GM20431 (cell line): ENCODE data around the gene AIFM2.
"Not testable (repeated sequence)": the region's sequence is repeated elsewhere in the genome, so short reads cannot be mapped to it uniquely, and the experiment has no call there.

ENCODE experiments used
- in situ Hi-C: fragments of 300-500 bp; cut with MseI, MboI; formaldehyde crosslinking; loops from one replicate; pipeline ENCODE4 v1.15.0; 2020; ENCODE audit warnings: low sequenced_read_pairs; ENCODE audit not compliant: unreplicated experiment

The AIFM2 gene

DNA sequence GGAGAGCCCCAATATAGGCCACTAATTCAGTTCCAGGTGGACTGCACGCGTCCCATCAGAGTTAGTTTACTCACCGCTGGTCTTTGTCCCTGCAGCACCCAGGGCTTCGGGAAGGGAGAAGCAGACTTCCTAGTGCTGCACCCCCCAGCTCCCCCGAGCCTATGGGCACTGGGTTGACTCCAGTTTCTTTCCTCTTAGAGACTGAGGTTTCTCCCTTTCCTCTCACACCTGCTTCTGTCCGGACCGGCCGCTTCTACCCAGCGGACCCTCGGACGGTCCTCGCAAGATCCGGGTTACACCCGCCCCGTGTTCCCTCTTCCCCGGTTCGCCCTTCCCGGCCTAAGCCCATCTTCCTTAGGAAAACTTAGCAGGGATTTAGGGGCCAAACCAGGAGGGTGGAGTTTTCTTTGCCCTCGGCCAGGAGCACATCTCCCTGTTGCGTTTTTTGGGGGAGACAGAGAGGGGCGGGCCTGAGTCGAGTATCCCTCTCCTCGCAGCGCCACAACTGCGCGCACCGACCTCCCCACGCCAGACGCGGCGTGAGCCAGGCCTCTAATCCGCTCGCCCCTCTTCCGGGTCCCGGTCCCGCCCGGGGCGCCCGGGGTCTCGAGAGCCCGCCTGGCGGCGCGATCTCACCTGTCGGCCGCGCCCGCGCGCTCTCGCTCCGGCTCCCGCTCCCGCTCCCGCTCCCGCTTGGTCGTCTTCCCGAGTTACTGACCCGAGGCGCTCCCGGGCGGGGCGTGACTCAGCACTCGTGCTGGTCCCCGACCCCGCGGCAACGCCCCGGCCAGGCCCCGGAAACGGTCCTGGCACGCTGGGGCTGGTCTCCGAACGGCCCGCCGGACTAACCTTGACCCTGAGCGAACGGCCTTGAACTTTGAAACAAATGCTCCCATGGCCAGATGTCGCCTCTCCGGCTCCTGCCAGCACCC, at the start of gene AIFM2:
Gene AIFM2, minus strand, starts transcription at position 728 of the 932 bp plus-strand sequence. CDS start 8,741 bp downstream, outside the sequence.
- in situ Hi-C loops: no loop called here

DNA sequence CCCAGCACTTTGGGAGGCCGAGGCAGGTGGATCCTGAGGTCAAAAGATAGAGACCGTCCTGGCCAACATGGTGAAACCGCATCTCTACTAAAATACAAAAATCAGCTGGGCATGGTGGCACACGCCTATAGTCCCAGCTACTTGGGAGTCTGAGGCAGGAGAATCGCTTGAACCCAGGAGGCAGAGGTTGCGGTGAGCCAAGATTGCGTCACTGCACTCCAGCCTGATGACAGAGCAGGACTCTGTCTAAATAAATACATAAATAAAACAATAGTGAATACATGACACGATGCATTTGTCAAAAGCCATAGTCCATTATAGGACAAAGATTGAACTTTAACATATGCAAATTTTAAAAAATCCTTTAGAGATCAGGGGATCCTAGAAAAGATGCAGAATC, 46.6 kb upstream of the AIFM2 start:
- in situ Hi-C loops: not testable (repeated sequence)

DNA sequence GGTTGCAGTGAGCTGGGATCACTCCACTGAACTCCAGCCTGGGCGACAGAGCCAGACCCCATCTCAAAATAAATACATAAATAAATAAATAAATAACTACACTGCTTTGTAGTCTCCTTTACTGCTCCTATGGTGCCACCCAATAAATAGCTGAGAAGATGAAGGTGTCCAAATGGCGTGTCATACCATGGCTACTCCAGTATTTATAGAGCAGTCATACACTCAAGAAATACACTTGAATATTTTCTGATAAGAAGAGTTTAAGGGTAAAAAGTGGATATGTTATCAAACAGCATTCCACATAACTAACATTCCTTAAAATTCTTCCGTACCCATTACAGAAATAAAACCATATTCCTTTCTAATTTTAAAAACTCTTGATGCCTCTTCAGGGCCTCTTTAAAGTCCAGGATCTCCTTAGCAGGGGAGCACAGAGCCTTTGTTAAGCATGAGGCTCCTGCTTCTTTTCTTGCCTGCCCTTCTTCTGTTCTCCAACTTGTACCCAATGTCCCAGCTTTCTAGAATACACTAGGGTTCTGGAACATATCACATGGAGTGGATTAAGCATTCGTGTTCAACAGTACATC, 45.6 kb upstream of the AIFM2 start:
- in situ Hi-C loops: no loop called here

DNA sequence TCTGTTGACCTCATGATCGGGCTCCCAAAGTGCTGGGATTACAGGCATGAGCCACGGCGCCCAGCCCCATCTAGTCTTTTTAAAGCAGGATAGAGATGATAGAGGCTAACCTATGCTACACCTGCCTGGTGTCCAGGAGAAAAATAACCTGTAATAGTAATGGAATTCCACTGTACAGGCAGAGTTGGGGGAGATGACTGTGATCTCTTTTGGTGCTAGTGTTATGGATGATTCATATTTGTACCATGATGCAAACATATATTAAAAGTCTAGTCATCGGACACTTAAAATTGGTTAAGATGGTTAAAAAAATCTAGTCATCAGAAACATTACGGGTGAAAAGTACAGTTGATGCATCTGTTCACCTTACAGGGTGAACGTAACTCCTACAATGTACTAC, 43.8 kb upstream of the AIFM2 start:
- in situ Hi-C loops: no loop called here

DNA sequence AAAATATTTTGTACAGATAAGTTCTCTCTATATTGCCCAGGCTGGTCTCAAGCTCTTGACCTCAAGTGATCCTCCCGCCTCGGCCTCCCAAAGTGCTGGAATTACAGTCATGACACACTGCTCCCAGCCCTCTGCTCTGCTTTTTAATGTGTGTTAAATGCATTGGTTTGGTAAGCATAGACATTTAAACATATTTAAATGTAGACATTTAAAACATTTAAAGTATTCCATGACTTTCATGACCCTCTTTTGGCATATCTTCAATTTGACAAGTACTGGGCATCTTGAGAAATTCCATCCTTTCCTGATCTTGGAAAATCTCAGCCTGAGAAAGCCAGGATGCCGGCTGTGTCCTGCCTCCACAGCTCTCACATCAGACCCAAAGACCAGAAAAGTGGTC, 42.9 kb upstream of the AIFM2 start:
- in situ Hi-C loops: no loop called here

DNA sequence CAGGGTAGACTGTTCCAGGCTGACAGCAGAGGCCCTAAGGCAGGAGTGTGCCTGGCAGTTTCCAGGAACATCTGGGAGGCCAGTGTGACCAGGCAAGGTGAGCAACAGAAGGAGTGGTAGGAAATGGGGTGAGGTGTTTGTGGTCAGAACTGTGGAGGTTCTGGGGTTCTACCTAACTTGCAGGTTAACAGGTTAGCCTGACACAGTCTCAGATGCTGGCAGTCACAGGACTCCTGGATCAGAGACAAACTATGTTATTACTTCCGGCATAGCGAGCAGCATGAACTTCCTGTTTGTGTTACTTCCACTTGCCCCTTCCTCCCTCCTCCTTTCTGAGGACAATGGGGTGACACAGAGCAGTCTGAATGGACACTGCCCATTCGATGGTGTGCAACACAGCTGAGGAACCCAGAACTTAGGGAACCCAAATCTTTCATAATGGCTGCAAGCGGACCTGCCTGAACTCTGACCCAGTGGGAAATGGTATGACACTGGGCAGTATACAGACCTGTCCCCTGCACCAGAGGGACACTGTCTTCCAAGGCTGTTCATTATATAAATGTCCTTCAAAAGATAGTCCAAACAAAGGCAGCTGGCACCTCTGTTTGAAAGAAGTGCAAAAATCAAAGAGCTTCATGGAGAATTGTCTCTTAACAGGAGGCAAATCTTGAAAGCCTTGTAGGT, 41.6 kb upstream of the AIFM2 start:
- in situ Hi-C loops: no loop called here

DNA sequence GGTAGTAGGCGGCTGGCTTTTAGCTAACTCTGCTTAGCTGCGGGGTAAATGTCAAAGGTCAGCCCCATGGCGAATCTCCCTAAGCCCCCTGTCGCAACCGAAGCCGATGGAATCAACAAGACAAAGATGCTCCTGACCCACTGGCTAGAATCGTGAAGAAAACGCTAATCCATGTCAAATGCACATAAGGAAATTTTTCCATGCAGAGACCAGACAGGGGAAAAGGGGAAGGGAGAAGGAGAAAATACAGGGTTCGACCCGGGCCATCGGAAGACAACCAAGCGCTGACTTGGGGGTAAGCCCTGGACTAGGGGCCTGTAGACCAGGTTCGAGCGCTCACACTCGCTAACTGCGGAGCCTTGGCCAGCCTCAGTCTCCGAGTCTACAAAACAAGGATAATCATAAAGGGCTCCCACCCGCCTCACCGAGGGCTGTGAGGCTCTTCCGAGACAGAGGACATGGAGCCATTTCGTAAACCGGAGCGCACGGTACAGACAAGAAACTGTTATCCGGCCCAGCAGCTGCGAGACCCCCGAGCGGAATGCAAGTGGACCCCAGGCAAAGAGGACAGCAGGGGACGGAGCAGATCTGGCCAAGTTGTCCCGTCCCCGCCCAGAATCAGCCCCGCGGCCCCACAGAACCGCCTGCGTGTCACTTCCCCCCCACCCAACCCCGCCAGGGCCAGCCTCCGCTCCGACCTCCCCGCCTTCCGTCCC, 37.2 kb upstream of the AIFM2 start:
- in situ Hi-C loops: no loop called here

DNA sequence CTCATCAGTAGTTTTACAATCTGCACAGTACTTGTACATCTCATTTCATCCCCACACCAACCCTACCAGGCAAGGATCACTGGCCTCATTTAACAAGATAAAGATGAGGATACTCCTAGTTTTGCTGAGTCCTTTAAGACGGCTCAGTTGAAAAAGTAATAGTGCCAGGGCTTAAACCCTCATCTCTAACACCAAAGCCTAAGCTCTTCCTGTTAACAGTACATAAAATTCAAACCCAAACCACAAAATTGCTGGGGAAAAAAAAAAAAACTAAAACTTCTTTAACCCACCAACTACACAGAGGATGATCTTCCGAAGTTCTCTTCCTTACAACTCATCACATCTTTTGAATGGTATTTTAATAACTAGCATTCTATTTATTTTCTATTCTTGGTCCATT, 36.4 kb upstream of the AIFM2 start:
- in situ Hi-C loops: no loop called here

DNA sequence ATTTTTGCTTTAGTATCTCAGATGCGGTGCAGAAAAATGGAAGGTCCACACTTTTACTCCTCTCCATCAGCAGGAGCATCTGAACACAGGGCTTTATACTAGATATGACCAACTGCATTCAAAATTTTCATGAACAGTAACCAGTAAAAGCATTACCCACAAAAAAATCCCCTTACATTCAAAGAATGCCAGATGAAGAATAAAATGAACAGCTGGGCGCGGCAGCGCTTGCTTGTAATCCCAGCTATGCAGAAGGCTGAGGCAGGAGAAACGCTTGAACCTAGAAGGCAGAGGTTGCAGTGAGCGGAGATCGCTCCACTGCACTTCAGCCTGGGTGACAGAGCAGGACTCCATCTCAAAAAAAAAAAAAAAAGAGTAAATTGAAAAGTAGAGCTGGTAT, 34.6 kb upstream of the AIFM2 start:
- in situ Hi-C loops: no loop called here

DNA sequence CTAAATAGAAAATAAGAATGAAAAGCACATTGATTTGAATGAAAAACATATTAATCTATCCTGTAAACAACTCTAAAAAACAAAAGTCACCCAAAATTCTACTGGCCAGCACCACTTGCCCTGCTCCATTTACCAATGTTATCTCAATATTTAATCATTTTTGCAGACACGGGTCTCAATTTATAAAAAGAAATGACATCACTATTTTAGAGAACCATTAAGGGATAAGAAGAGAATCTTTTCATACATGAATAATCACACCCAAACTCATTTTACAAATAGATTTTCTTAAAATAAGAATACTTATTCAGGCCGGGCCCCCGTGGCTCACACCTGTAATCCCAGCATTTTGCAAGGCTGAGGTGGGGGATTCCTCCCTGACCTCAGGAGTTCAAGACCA, 33.8 kb upstream of the AIFM2 start:
- in situ Hi-C loops: no loop called here

DNA sequence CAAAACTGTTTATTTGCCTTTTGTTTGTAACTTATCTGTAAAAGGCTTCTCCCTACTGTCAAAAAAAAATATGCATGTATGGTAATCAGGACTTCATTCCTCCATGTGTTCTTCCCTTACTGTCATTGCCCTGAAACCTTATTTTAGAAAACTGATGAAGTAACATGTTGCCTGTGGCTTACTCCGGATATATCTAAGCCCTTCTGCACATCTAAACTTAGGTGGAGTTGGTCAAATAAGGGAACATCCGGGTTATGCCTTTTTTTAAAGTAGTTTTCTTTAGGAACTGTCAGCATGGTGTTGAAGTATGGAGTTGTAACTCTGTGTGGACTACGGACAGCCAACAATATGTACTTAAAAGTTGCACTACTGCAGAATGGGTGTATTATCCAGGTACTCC, 31.5 kb upstream of the AIFM2 start:
- in situ Hi-C loops: no loop called here

DNA sequence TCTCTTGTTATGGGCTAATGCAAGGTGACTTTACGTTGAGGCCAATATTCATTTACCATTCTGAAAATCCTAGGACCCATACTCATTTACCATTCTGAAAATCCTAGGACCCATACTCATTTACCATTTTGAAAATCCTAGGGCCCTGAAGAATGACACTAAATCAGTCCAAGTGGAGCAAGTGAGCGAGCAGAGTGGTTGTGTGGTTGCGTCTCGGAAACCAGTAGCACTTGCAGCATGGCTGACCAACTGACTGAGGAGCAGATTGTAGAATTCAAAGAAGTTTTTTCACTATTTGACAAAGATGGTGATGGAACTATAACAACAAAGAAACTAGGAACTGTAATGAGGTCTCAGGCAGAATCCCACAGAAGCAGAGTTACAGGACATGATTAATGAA, 30.8 kb upstream of the AIFM2 start:
- in situ Hi-C loops: no loop called here

DNA sequence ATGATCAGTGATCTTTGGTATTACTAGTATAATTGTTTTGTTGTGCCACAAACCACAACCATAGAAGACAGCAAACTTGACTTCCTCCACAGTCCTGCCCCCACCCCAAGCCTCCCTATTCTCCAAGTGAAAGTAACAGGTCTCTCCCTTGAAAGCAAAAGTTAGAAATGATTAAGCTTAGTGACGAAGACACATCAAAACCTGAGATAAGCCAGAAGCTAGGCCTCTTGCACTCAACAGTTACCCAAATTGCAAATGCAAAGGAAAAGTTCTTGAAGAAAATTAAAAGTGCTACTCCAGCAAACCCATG, 30.2 kb upstream of the AIFM2 start:
- in situ Hi-C loops: no loop called here

DNA sequence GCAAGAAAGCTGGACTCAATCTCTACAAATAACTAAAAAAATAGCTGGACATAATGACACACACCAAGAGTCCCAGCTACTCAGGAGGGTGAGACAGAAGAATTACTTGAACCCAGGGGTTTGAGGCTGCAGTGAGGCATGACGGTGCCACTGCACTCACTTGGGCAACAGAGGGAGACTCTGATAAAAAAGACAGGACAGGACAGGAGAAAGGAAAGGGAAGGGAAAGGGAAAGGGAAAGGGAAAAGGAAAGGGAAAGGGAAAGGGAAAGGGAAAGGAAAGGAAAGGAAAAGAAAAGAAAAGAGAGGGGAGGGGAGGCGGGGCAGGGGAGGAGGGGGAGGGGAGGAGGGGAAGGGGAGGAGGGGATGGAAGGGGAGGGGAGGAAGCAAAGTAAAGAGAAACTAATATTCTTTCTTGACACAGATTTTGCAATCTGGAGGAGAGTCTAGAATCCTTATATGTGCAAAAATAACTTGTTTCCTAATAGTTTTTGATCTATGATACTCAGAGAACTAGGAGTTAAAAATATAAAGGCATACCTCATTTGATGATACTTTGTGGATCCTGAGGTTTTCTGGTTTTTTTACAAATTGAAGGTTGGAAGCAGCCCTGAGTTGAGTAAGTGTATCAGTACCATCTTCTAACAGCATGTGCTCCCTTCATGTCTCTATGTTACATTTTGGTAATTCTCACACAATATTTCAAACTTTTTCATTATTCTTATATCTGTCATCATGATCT, 29.7 kb upstream of the AIFM2 start:
- in situ Hi-C loops: no loop called here

DNA sequence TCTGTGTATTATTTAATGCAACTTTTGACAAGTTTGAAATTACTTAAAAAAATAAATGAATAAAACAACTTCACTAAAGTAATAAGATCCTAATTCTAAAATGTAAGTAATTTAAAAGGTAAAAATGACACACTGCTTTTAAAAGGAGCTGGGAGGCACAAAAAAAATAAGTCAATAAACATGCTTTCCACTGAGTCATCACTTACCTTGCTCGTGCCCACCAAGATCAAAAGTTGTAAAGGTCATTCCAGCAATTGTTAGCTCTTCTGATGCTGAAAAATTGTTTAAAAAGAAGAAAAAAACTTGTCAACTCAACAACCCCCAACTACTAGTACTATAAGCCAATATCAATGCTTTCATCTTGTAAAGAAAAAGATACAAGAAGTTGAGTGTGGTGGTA, 28.2 kb upstream of the AIFM2 start:
- in situ Hi-C loops: no loop called here

DNA sequence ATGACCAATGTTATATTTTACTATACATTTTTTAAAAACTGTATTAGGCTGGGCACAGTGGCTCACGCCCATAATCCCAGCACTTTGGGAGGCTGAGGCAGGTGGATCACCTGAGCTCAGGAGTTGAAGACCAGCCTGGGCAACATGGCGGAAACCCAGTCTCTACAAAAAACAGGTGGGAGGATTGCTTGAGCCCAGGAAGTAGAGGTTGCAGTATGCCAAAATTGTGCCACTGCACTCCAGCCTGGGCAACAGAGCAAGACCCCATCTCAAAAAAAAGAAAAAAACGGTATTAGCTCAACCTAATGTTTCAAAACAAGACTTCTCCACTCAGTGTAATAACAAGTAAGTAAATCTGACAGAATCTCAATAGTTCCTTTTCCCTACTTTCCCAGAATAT, 26.7 kb upstream of the AIFM2 start:
- in situ Hi-C loops: not testable (repeated sequence)

DNA sequence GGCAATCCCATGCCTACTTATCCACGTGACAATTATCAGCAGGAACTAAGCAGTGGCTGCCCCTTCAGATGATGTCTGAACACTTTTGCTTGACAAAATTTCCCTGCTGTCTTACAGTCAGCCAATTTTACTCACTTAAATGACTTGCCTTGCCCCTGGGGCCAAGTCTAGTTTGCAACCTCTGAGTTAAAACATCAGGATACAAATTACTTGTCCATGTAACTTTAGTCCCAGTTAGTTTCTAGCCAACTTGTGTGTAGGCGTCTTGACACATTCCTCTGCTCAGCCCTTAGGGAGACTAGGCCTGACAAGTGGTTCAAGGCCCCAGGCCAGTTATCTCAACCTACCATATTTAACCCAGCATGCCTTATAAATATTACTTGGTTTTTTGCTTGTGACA, 25.5 kb upstream of the AIFM2 start:
- in situ Hi-C loops: no loop called here

DNA sequence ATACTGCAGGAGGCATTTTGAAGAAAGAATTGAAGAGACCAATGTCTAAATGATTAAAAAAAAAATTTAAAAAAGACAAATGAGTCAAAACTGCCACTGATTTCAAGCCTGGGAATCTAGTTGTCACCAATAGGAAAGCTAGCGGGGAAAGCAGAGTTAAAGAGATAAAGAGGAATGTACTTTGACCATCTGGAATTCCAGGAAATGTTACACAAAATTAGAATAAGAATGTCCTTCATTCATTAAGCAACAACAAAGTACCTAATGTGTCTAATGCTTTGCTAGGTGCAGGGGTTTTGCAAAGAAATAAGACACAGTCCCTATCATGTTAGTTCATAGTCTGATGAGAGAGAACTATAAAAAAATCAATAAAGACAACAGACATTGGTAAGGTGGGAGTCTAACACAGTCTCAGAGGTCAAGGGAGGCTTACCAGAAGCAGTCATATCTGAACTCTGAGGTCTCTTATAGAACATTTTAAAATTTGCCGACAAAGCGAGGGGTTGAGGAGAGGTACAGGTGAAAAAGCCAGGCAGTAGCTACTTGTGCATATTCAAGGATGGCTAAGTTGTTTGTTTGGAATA, 22.7 kb upstream of the AIFM2 start:
- in situ Hi-C loops: no loop called here

DNA sequence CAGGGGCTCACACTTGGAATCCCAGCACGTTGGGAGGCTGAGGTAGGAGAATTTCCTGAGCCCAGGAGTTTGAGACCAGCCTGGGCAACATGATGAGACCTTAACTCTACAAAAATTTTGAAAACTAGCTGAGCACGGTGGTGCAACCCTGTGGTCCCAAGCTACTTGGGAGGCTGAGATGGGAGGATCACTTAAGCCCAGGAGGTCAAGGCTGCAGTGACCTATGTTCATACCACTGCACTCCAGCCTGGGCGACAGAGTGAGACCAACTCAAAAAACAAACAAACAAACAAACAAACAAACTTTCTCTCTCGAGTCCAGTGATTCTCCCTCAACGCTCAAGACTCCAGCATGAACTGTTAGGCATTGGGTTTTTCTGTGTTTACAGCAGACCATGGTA, 15.9 kb upstream of the AIFM2 start:
- in situ Hi-C loops: no loop called here

DNA sequence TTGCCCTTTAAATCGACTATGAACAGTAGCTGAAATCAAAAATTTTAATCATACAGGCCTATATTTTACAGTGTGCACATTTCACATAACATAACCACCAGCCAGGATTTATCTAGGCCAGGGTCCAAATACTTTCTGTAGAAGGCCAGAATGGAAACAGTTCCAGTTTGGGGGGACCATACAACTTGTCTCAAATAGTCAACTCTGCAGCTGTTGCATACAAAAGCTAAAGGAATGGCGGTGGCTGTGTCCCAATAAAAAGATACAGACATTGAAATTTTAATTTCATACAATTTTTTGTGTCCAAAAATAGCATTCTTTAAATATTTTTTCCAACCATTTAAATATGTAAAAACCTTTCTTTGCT, 14.6 kb upstream of the AIFM2 start:
- in situ Hi-C loops: no loop called here
